Measurements from ENCODE around the gene ATP4B.

ATP4B gene

DNA sequence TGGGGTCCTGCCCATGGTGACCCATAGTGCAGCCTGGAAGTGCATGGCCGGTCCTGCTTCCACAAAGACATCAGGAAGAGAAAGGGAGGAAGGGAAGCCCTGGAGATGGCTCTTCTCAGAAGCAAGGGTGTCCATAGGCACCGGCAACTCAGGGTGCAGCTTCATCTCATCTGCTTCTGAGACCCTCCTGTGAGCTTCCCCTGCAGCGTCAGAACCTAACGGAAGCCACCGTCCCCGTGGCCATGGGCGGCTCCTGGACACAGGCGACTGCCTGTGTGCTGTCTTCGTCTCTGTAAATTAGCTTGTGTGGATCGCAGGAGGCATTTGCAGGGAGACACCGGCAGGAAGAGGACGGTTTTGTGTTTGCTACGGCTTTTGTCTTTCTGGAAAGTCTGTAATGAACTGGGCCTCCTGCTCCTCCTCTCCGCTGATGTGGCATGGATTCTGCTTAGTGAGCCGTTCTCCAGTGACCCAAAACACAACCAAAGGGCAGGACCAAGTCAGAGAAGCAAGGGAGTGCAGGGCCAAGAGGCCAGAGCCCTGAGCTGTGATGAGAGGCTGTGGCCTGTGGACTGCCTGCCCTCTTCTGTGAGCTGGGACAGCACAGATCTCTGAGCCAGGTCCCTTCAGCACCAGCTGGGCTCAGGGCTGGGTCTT, 2.5 kb downstream of the ATP4B start:
- Histone ChIP-seq H3K27me3 (ENCODE audit: insufficient read depth, poor library complexity, severe bottlenecking) (no peaks in the 10 kb centered on the region), H3K27ac (replicated peaks) (no peak overlapping the region), H3K4me3 (replicated peaks; ENCODE audit: insufficient read depth, low read length) (no peak overlapping the region)
- TF ChIP-seq GABPA (IDR thresholded peaks at IDR 0.05; ENCODE audit: low read depth), result no peak
- TF ChIP-seq, protein P1, sequence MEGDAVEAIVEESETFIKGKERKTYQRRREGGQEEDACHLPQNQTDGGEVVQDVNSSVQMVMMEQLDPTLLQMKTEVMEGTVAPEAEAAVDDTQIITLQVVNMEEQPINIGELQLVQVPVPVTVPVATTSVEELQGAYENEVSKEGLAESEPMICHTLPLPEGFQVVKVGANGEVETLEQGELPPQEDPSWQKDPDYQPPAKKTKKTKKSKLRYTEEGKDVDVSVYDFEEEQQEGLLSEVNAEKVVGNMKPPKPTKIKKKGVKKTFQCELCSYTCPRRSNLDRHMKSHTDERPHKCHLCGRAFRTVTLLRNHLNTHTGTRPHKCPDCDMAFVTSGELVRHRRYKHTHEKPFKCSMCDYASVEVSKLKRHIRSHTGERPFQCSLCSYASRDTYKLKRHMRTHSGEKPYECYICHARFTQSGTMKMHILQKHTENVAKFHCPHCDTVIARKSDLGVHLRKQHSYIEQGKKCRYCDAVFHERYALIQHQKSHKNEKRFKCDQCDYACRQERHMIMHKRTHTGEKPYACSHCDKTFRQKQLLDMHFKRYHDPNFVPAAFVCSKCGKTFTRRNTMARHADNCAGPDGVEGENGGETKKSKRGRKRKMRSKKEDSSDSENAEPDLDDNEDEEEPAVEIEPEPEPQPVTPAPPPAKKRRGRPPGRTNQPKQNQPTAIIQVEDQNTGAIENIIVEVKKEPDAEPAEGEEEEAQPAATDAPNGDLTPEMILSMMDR (IDR thresholded peaks at IDR 0.05; ENCODE audit: insufficient read depth, low read length), result no peak
- TF ChIP-seq, protein P2, sequence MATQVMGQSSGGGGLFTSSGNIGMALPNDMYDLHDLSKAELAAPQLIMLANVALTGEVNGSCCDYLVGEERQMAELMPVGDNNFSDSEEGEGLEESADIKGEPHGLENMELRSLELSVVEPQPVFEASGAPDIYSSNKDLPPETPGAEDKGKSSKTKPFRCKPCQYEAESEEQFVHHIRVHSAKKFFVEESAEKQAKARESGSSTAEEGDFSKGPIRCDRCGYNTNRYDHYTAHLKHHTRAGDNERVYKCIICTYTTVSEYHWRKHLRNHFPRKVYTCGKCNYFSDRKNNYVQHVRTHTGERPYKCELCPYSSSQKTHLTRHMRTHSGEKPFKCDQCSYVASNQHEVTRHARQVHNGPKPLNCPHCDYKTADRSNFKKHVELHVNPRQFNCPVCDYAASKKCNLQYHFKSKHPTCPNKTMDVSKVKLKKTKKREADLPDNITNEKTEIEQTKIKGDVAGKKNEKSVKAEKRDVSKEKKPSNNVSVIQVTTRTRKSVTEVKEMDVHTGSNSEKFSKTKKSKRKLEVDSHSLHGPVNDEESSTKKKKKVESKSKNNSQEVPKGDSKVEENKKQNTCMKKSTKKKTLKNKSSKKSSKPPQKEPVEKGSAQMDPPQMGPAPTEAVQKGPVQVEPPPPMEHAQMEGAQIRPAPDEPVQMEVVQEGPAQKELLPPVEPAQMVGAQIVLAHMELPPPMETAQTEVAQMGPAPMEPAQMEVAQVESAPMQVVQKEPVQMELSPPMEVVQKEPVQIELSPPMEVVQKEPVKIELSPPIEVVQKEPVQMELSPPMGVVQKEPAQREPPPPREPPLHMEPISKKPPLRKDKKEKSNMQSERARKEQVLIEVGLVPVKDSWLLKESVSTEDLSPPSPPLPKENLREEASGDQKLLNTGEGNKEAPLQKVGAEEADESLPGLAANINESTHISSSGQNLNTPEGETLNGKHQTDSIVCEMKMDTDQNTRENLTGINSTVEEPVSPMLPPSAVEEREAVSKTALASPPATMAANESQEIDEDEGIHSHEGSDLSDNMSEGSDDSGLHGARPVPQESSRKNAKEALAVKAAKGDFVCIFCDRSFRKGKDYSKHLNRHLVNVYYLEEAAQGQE (IDR thresholded peaks at IDR 0.05; ENCODE audit: insufficient replicate concordance, low read depth), result no peak
- no peak for TF ChIP-seq SPI1 (IDR thresholded peaks at IDR 0.05; ENCODE audit: borderline replicate concordance, low read depth)
- TF ChIP-seq POLR2AphosphoS5 (IDR thresholded peaks at IDR 0.05; ENCODE audit: low read depth), result no peak
- DNase-seq (ENCODE audit: low read depth in 1 of 2, low spot score in 1 of 2), result no peak

DNA sequence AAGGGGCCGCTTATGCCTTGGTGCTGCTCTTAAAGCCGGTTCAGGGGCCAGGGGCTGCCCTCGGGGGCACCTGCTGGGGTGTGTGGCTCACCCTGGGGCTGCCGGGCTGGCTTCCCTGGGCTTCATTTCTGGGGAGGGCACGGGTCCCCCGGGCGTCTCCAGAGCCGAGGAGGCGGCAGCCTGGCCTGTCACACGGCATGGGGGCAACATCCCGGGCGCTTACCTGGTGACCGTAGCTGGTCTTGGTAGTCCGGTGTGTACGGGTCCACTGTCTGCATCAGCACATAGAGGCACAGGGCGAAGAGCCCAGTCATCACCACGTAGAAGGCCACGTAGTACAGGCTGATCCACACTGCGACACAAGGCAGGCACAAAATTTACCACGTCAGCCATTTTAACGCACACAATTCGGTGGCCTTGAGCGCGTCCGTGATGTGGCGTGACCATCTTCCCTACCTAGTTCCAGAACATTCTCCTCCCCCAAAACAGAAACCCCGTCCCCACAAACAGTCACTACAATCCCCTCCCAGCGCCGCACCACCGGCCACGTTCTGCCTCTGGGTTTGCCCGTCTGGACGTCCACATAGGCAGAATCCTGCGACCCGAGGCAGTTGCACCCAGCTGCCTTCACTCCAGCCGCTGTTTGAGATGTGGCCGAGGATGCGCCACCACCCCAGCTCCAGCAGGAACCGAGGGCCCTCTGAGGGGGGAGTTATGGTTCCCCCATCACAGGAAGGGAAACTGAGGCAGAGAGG, 3.2 kb downstream of the ATP4B start:
- no peak overlapping the region for H3K27ac ChIP-seq (replicated peaks)
- H3K27me3 ChIP-seq (ENCODE audit: insufficient read depth, poor library complexity, severe bottlenecking), result no peaks in the 10 kb centered on the region
- H3K4me3 ChIP-seq (replicated peaks; ENCODE audit: insufficient read depth, low read length), result no peak overlapping the region
- TF ChIP-seq POLR2AphosphoS5 (IDR thresholded peaks at IDR 0.05; ENCODE audit: low read depth) (no peak), GABPA (IDR thresholded peaks at IDR 0.05; ENCODE audit: low read depth) (no peak), SPI1 (IDR thresholded peaks at IDR 0.05; ENCODE audit: borderline replicate concordance, low read depth) (no peak)
- TF ChIP-seq, protein P2 (IDR thresholded peaks at IDR 0.05; ENCODE audit: insufficient replicate concordance, low read depth), result no peak
- TF ChIP-seq, protein P1 (IDR thresholded peaks at IDR 0.05; ENCODE audit: insufficient read depth, low read length), result no peak
- no peak for DNase-seq (ENCODE audit: low read depth in 1 of 2, low spot score in 1 of 2)

DNA sequence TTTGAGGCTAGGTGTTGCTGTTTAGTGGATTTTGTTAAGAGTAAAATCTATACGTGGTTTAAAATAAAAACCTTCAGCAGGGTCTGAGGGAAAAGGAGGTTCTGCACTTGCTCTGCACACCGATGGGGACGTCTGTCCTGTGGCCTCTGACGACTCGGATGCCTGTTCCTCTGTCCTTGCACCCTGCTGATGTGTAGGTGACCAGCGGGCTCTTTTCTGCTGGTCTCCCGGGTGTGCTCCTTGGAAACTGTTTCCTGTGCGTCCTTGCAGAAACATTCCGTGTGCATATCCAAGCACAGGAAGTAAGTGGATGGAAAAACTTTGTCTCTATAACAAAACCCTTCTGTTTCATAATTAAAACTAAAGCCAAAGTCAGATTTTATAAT, 3.8 kb downstream of the ATP4B start:
- no peak for TF ChIP-seq POLR2AphosphoS5 (IDR thresholded peaks at IDR 0.05; ENCODE audit: low read depth)
- TF ChIP-seq GABPA (IDR thresholded peaks at IDR 0.05; ENCODE audit: low read depth), result no peak
- TF ChIP-seq, protein P1 (IDR thresholded peaks at IDR 0.05; ENCODE audit: insufficient read depth, low read length), result no peak
- TF ChIP-seq SPI1 (IDR thresholded peaks at IDR 0.05; ENCODE audit: borderline replicate concordance, low read depth), result no peak
- TF ChIP-seq, protein P2 (IDR thresholded peaks at IDR 0.05; ENCODE audit: insufficient replicate concordance, low read depth), result no peak
- Histone ChIP-seq H3K27ac (replicated peaks) (no peak overlapping the region), H3K4me3 (replicated peaks; ENCODE audit: insufficient read depth, low read length) (no peak overlapping the region), H3K27me3 (ENCODE audit: insufficient read depth, poor library complexity, severe bottlenecking) (no peaks in the 10 kb centered on the region)
- DNase-seq (ENCODE audit: low read depth in 1 of 2, low spot score in 1 of 2), result no peak

Measured in HL-60 (cell line).